ENCODE data around the gene SAMD13. TPM values are rescaled to one million over a fixed set of nuclear protein-coding genes. Genes with fewer than 3 reads are reported as not detected.
"Not testable (repeated sequence)": the region's sequence is repeated elsewhere in the genome, so short reads cannot be mapped to it uniquely, and the experiment has no call there.

SAMD13 gene
- total and polyA plus RNA-seq, 8 donors = 1.4 to 9.0 (median 4.1) TPM; not detected in 2

GRCh38 chr1:84286071-84286470 lies 15.4 kb upstream of the SAMD13 start:
- TF ChIP-seq CTCF (IDR thresholded peaks at IDR 0.05) (no peak), EP300 (IDR thresholded peaks at IDR 0.05) (no peak), POLR2A (IDR thresholded peaks at IDR 0.05) (no peak), POLR2AphosphoS5 (IDR thresholded peaks at IDR 0.05) (no peak)
- Histone ChIP-seq H3K27me3 (no peaks in the 10 kb centered on the region), H3K27ac (no peak overlapping the region), H3K9me3 (peaks cover 0 to 24% (median 13%) of the 10 kb centered on the region in 4 donors), H3K36me3 (no peaks in the 10 kb centered on the region), H3K4me3 (no peak overlapping the region), H3K4me1 (peaks cover 0 to 9% (median 2%) of the 10 kb centered on the region in 4 donors)
- intact Hi-C loops (cut with DNase I; ENCODE audit: low total_unique reads) = no loop called here
- 63 to 89% (median 76%) methylated on average over 1 of the region's 1 CpG for WGBS, 5 donors
- no peak for DNase-seq

- H3K4me3 ChIP-seq; intact Hi-C loops (cut with DNase I; ENCODE audit: low total_unique reads); H3K4me1 ChIP-seq; H3K27ac ChIP-seq; DNase-seq; H3K36me3 ChIP-seq; H3K27me3 ChIP-seq: not testable (repeated sequence)
- WGBS, 5 donors = 59 to 63% (median 61%) methylated on average over 3 of the region's 3 CpGs
- peaks cover 0 to 24% (median 13%) of the 10 kb centered on the region in 4 donors for H3K9me3 ChIP-seq
Measured at GRCh38 chr1:84287389-84287788, 14.1 kb upstream of the SAMD13 start.

- intact Hi-C loops (cut with DNase I; ENCODE audit: low total_unique reads) = no loop called here
- 26 to 60% (median 53%) methylated on average over 2 of the region's 2 CpGs for WGBS, 5 donors
- peaks cover 0 to 9% (median 2%) of the 10 kb centered on the region in 4 donors for H3K4me1 ChIP-seq
- H3K36me3 ChIP-seq = no peaks in the 10 kb centered on the region
- TF ChIP-seq EP300 (IDR thresholded peaks at IDR 0.05) (no peak), POLR2A (IDR thresholded peaks at IDR 0.05) (no peak), CTCF (IDR thresholded peaks at IDR 0.05) (no peak), POLR2AphosphoS5 (IDR thresholded peaks at IDR 0.05) (no peak)
- peak overlapping the region; percentile 14 to 44 (median 31) for H3K27ac ChIP-seq
- H3K4me3 ChIP-seq = no peak overlapping the region
- peak in 1 of 2 donors; percentile 59 for DNase-seq
- H3K27me3 ChIP-seq = no peaks in the 10 kb centered on the region
- H3K9me3 ChIP-seq = peaks cover 0 to 24% (median 13%) of the 10 kb centered on the region in 4 donors
Measured at GRCh38 chr1:84289169-84289785, 12.2 kb upstream of the SAMD13 start.

- Histone ChIP-seq H3K36me3 (no peaks in the 10 kb centered on the region), H3K27ac (peak overlapping the region in 2 of 5 donors; percentile 29 to 45), H3K4me1 (peaks cover 0 to 15% (median 8%) of the 10 kb centered on the region in 4 donors), H3K4me3 (no peak overlapping the region), H3K27me3 (no peaks in the 10 kb centered on the region), H3K9me3 (peaks cover 0 to 18% (median 9%) of the 10 kb centered on the region in 4 donors)
- TF ChIP-seq EP300 (IDR thresholded peaks at IDR 0.05) (no peak), CTCF (IDR thresholded peaks at IDR 0.05) (no peak), POLR2AphosphoS5 (IDR thresholded peaks at IDR 0.05) (no peak), POLR2A (IDR thresholded peaks at IDR 0.05) (no peak)
- WGBS, 5 donors = 83 to 92% (median 90%) methylated on average over 5 of the region's 5 CpGs
- intact Hi-C loops (cut with DNase I; ENCODE audit: low total_unique reads) = no loop called here
- DNase-seq = no peak
Measured at GRCh38 chr1:84291882-84292655, 9.4 kb upstream of the SAMD13 start.
